H1 (cell line): Measurements from ENCODE around the gene CHRM1. TPM values are rescaled to one million over a fixed set of nuclear protein-coding genes. Genes with fewer than 3 reads are reported as not detected.

Experiments used
- CTCF ChIA-PET: fragments of 300-600 bp; sonication (Branson Sonifier 250); formaldehyde crosslinking; loops from one replicate; lab custom pipeline; 2021; ENCODE audit not compliant: partially characterized antibody; lab: Charles Lee
- POLR2A ChIA-PET: fragments of 300-600 bp; sonication (Branson Sonifier 250); formaldehyde crosslinking; loops from one replicate; lab custom pipeline; 2021; ENCODE audit warnings: inconsistent platforms; ENCODE audit not compliant: partially characterized antibody; lab: Charles Lee
- DNase-seq, 2 experiments: peaks; one replicate each; pipeline versions ENCODE4 v3.0.0 to v3.0.0-alpha.2; 2010 to 2022; ENCODE audit warnings: low spot score in 2 of 2, low read depth in 1 of 2, mixed read lengths in 1 of 2
- FAIRE-seq: peaks from 2 replicates; lab custom pipeline; 2011; peaks lifted over from hg19 to GRCh38; lab: Jason Lieb, UNC
- H2AFZ ChIP-seq: 2 replicates; pipeline ENCODE4 v1.8.1; 2012; ENCODE audit warnings: low read length, inconsistent platforms
- H2AK5ac ChIP-seq: 2 replicates; pipeline ENCODE4 v1.6.1; 2013; ENCODE audit warnings: low read depth, low read length
- H2BK120ac ChIP-seq: replicated peaks from 2 replicates; pipeline ENCODE3; 2013; ENCODE audit warnings: low read depth, low read length, inconsistent platforms
- H2BK12ac ChIP-seq: 2 replicates; pipeline ENCODE4 v1.6.1; 2013; ENCODE audit warnings: low read depth, low read length
- H2BK15ac ChIP-seq: 2 replicates; pipeline ENCODE4 v1.6.1; 2013; ENCODE audit warnings: low read length
- H2BK20ac ChIP-seq: 2 replicates; pipeline ENCODE4 v1.6.1; 2013; ENCODE audit warnings: low read length
- H2BK5ac ChIP-seq: 2 replicates; pipeline ENCODE4 v1.6.1; 2013; ENCODE audit warnings: low read depth, low read length
- H3K14ac ChIP-seq: 2 replicates; pipeline ENCODE4 v1.6.1; 2013; ENCODE audit warnings: inconsistent platforms; ENCODE audit not compliant: insufficient read length
- H3K18ac ChIP-seq: 2 replicates; pipeline ENCODE4 v1.6.1; 2013; ENCODE audit warnings: low read length; ENCODE audit errors: extremely low read depth
- H3K23ac ChIP-seq: 2 replicates; pipeline ENCODE4 v1.6.1; 2013; ENCODE audit warnings: inconsistent platforms; ENCODE audit not compliant: insufficient read length
- H3K23me2 ChIP-seq: 2 replicates; pipeline ENCODE4 v1.6.1; 2013; ENCODE audit warnings: low read depth, low read length
- H3K27ac ChIP-seq: 2 replicates; pipeline ENCODE4 v1.6.1; 2011; ENCODE audit warnings: low read depth, low read length, inconsistent platforms
- H3K27me3 ChIP-seq, 4 experiments: replicated peaks in 1 of 4; 1 replicate in 1 of 4; 2 replicates in 3 of 4; pipeline versions ENCODE4 v1.6.1 to v1.8.1; 2011 to 2013; ENCODE audit warnings: low read length in 3 of 4, mild to moderate bottlenecking in 3 of 4, inconsistent platforms in 2 of 4, mixed read lengths in 2 of 4, moderate library complexity in 1 of 4; ENCODE audit not compliant: control insufficient read depth in 3 of 4, insufficient read depth in 3 of 4; ENCODE audit errors: extremely low read depth in 1 of 4
- H3K36me3 ChIP-seq, 4 experiments: 2 replicates each; pipeline versions ENCODE4 v1.6.1 to v1.8.1; 2011 to 2013; ENCODE audit warnings: mild to moderate bottlenecking in 4 of 4, low read length in 3 of 4, moderate library complexity in 2 of 4, control low read depth in 1 of 4, inconsistent platforms in 1 of 4; ENCODE audit not compliant: insufficient read depth in 4 of 4, control insufficient read depth in 2 of 4
- H3K4ac ChIP-seq: replicated peaks from 2 replicates; pipeline ENCODE3; 2013; ENCODE audit warnings: low read length, low read depth, mixed read lengths, inconsistent platforms; ENCODE audit not compliant: insufficient read length
- H3K4me1 ChIP-seq, 4 experiments: replicated peaks in 1 of 4; 1 replicate in 1 of 4; 2 replicates in 3 of 4; pipeline versions ENCODE4 v1.6.1 to v1.8.1; 2011 to 2013; ENCODE audit warnings: low read length in 3 of 4, inconsistent platforms in 2 of 4, mixed read lengths in 1 of 4; ENCODE audit not compliant: insufficient read depth in 4 of 4, control insufficient read depth in 3 of 4
- H3K4me2 ChIP-seq, 2 experiments: 2 replicates each; pipeline versions ENCODE4 v1.6.1 to v1.8.1; 2011 to 2013; ENCODE audit warnings: low read depth in 2 of 2, low read length in 2 of 2, control low read depth in 1 of 2, inconsistent platforms in 1 of 2, mild to moderate bottlenecking in 1 of 2; ENCODE audit not compliant: insufficient read depth in 1 of 2
- H3K4me3 ChIP-seq, 4 experiments: fragments of 200-600, 300-600 bp in 1 of 4; sonication (generic), shearing (Covaris generic), sonication (Bioruptor Twin) in 1 of 4; 2 replicates each; pipeline versions ENCODE4 v1.5.1 to v1.8.1; 2011 to 2016; ENCODE audit warnings: low read length in 4 of 4, low read depth in 3 of 4, control low read depth in 2 of 4, inconsistent platforms in 2 of 4, mild to moderate bottlenecking in 2 of 4, mixed read lengths in 1 of 4, moderate library complexity in 1 of 4; ENCODE audit not compliant: insufficient read depth in 2 of 4; ENCODE audit errors: extremely low read depth in 1 of 4
- H3K56ac ChIP-seq: replicated peaks from 2 replicates; pipeline ENCODE3; 2013; ENCODE audit warnings: low read depth, mild to moderate bottlenecking, mixed read lengths, low read length, inconsistent platforms; ENCODE audit not compliant: insufficient read length
- H3K79me1 ChIP-seq: 2 replicates; pipeline ENCODE4 v1.6.1; 2013; ENCODE audit warnings: low read depth, low read length, control low read depth
- H3K79me2 ChIP-seq, 2 experiments: 2 replicates each; pipeline versions ENCODE4 v1.6.1 to v1.8.1; 2012 to 2013; ENCODE audit warnings: low read length in 2 of 2, mild to moderate bottlenecking in 2 of 2, inconsistent platforms in 1 of 2; ENCODE audit not compliant: insufficient read depth in 2 of 2, control insufficient read depth in 1 of 2
- H3K9ac ChIP-seq, 4 experiments: replicated peaks in 1 of 4; 1 replicate in 1 of 4; 2 replicates in 3 of 4; pipeline versions ENCODE4 v1.6.1 to v1.8.1; 2011 to 2013; ENCODE audit warnings: low read depth in 3 of 4, low read length in 3 of 4, control low read depth in 2 of 4, mild to moderate bottlenecking in 2 of 4, moderate library complexity in 2 of 4, inconsistent platforms in 1 of 4; ENCODE audit errors: extremely low read depth in 1 of 4
- H3K9me3 ChIP-seq, 2 experiments: 2 replicates each; pipeline versions ENCODE4 v1.6.1 to v1.8.1; 2012 to 2013; ENCODE audit warnings: mild to moderate bottlenecking in 2 of 2, moderate library complexity in 2 of 2, control low read depth in 1 of 2, inconsistent platforms in 1 of 2, low read depth in 1 of 2, low read length in 1 of 2, mixed read lengths in 1 of 2; ENCODE audit not compliant: insufficient read depth in 2 of 2
- H4K20me1 ChIP-seq, 2 experiments: replicated peaks in 1 of 2; 2 replicates each; pipeline versions ENCODE3 to v1.8.1; 2011 to 2013; ENCODE audit warnings: inconsistent platforms in 2 of 2, low read length in 2 of 2, mild to moderate bottlenecking in 1 of 2; ENCODE audit not compliant: insufficient read depth in 2 of 2, control insufficient read depth in 1 of 2
- H4K5ac ChIP-seq: 2 replicates; pipeline ENCODE4 v1.6.1; 2013; ENCODE audit warnings: low read length, low read depth, mixed read lengths, inconsistent platforms; ENCODE audit not compliant: insufficient read length
- H4K8ac ChIP-seq: 2 replicates; pipeline ENCODE4 v1.8.0; 2013; ENCODE audit warnings: mild to moderate bottlenecking, moderate library complexity, low read length, inconsistent platforms; ENCODE audit not compliant: insufficient read depth; ENCODE audit errors: extremely low read depth
- H4K91ac ChIP-seq: replicated peaks from 2 replicates; pipeline ENCODE3; 2013; ENCODE audit warnings: low read length, mixed read lengths, inconsistent platforms; ENCODE audit not compliant: insufficient read length
- ATF2 ChIP-seq: IDR thresholded peaks from 2 replicates; pipeline ENCODE4 v1.6.1; 2012; ENCODE audit warnings: low read length, inconsistent platforms
- KDM1A ChIP-seq: fragments of 200-600, 300-600 bp; sonication (generic); IDR thresholded peaks from 2 replicates; pipeline ENCODE4 v1.7.1; 2016; ENCODE audit warnings: mild to moderate bottlenecking, low read length, borderline replicate concordance
- TAF1 ChIP-seq: IDR thresholded peaks from 2 replicates; pipeline ENCODE4 v1.6.1; 2011; ENCODE audit warnings: mild to moderate bottlenecking, low read depth, low read length
- TBP ChIP-seq: IDR thresholded peaks from 2 replicates; pipeline ENCODE4 v1.6.1; 2011; ENCODE audit warnings: low read depth, low read length, improper control_type of control experiment
- WGBS, 2 experiments: shearing (Covaris generic) in 1 of 2; methylation state at CpG; one replicate each; pipeline versions ENCODE4 v1.1.6 to v1.1.7; 2013 to 2015; ENCODE audit warnings: low lambda C conversion rate in 2 of 2, mixed read lengths in 2 of 2, inconsistent platforms in 1 of 2, low coverage in 1 of 2, missing lambda C conversion rate in 1 of 2; ENCODE audit not compliant: insufficient replicate concordance in 2 of 2, insufficient coverage in 1 of 2, insufficient read length in 1 of 2; ENCODE audit errors: extremely low coverage in 1 of 2, missing lambda C conversion rate in 1 of 2; 5-methylcytosine and 5-hydroxymethylcytosine counted together
- polyA plus RNA-seq, 7 experiments: library from polyadenylated mRNA; depleted of rRNA in 3 of 7; stranded (reverse) in 5 of 7; unstranded in 2 of 7; fragments of >200 nt in 5 of 7; fragments of 200-250 nt in 2 of 7; gene quantifications; 1 replicate in 5 of 7; 2 replicates in 1 of 7; 4 replicates in 1 of 7; pipeline versions ENCODE4 v1.2.1 to v1.2.3, GENCODE V29; 2011 to 2013; ENCODE audit warnings: missing spikeins in 2 of 7, mixed read lengths in 2 of 7
- total RNA-seq: library from RNA; stranded (reverse); fragmentation: NEBNext Ultra II Directional; extraction: Animal tissue kit (Norgen Biotek cat#: 25700); gene quantifications from 2 replicates; pipeline ENCODE4 v1.2.1, GENCODE V29; 2021

Gene CHRM1
- total and polyA plus RNA-seq, 2 of the 8 experiments (the other 6 are each of a cell fraction or from before 2014, with no cell fraction given) = 0.08 TPM; not detected in 1

- Histone ChIP-seq H4K91ac (peak overlapping the region; percentile 32), H3K18ac (peak overlapping the region; percentile 71), H3K27ac (no peak overlapping the region), H3K9me3 (no peaks in the 10 kb centered on the region), H3K79me1 (no peaks in the 10 kb centered on the region), H2AK5ac (0 out of 2 replicates have a peak overlapping the region, but pooled peaks have one; percentile 1), H3K36me3 (no peaks in the 10 kb centered on the region), H3K4me3 (no peak overlapping the region), H4K5ac (no peak overlapping the region), H2BK20ac (0 out of 2 replicates have a peak overlapping the region, but pooled peaks have one; percentile 48), H3K4ac (no peak overlapping the region), H3K4me2 (no peak overlapping the region), H3K23me2 (peaks cover 13% of the 10 kb centered on the region), H2BK5ac (peak overlapping the region; percentile 7; the same call in 1 of the 2 replicates), H3K9ac (no peak overlapping the region; a peak in 1 of 7 replicates), H3K27me3 (peaks cover 5 to 33% (median 30%) of the 10 kb centered on the region in 4 experiments), H2BK120ac (no peak overlapping the region), H4K8ac (peak overlapping the region; percentile 75), H3K14ac (no peak overlapping the region), H4K20me1 (no peaks in the 10 kb centered on the region), H2BK12ac (peak overlapping the region; percentile 80; the same call in 1 of the 2 replicates), H2AFZ (no peak overlapping the region), H3K79me2 (no peaks in the 10 kb centered on the region), H3K56ac (no peak overlapping the region), H2BK15ac (peak overlapping the region; percentile 61), H3K23ac (no peak overlapping the region), H3K4me1 (peaks cover 0 to 25% (median 13%) of the 10 kb centered on the region in 4 experiments; a peak in 6 of 7 replicates)
- CTCF ChIA-PET = interaction anchor here (0.6 to 16.5 kb wide), 11 partner anchors 16 to 187 kb away, joined by 3 to 232 read pairs (median 3); partner anchors contain the start of gene SLC22A8
- no peak for TF ChIP-seq ATF2
- no peak for TF ChIP-seq TAF1
- no peak for TF ChIP-seq TBP
- no peak for TF ChIP-seq KDM1A
- FAIRE-seq = no peak
- no peak for DNase-seq
- 87% methylated on average over 13 of the region's 19 CpGs; no CpG with 5 or more reads in 1 of the 2 experiments for WGBS, 2 experiments
- POLR2A ChIA-PET = interaction anchor here (3.8 to 57.8 kb wide), 4 partner anchors 15 to 81 kb away, joined by 19 to 1185 read pairs (median 78); partner anchors contain the start of gene SLC3A2
Measured at GRCh38 chr11:62921573-62922188, 518 bp upstream of the CHRM1 start.
